Lower leg skin (tissue), 3 donors: ENCODE measurements around the gene SCYGR6.

Source experiments
- CTCF ChIP-seq, 3 donors: fragments of 450-650 bp; IDR thresholded peaks; one replicate each; pipeline ENCODE4 v1.5.1; 2016; ENCODE audit warnings: antibody characterized with exemption in 3 of 3, mild to moderate bottlenecking in 3 of 3, moderate library complexity in 2 of 3
- POLR2A ChIP-seq, 2 donors: fragments of 450-650 bp; IDR thresholded peaks; one replicate each; pipeline ENCODE4 v1.6.1; 2016 to 2017; ENCODE audit warnings: antibody characterized with exemption in 2 of 2, mild to moderate bottlenecking in 1 of 2, moderate library complexity in 1 of 2

- TF ChIP-seq CTCF (IDR thresholded peaks at IDR 0.05) = no peak
- no peak for TF ChIP-seq POLR2A (IDR thresholded peaks at IDR 0.05)
Measured at GRCh38 chr2:227748079-227748478, 23.5 kb upstream of the SCYGR6 start.
